HepG2 (cell line): Measurements from ENCODE around the gene RGR. TPM values are rescaled to one million over a fixed set of nuclear protein-coding genes. Genes with fewer than 3 reads are reported as not detected.

Experiments
- ATAC-seq: fragments of 200-7000 bp; cut with Tn5 transposase; 3 replicates; pipeline ENCODE4 v1.9.1; 2020; ENCODE audit warnings: mild to moderate bottlenecking, moderate library complexity
- BruUV-seq: library from RNA; stranded (reverse); fragments of 400-500 nt; replicated peaks from 2 replicates; lab custom pipeline; 2021; lab: Mats Ljungman, UMichigan
- CTCF ChIA-PET: fragments of 300-600 bp; formaldehyde crosslinking; extraction: SDS; loops from one replicate; lab custom pipeline; 2021; ENCODE audit warnings: low total read pairs, inconsistent platforms, low intra/inter-chr PET ratio; lab: Yijun Ruan, JAX
- POLR2A ChIA-PET: fragments of 350-600 bp; sonication (Branson Sonifier 250); formaldehyde crosslinking; loops from one replicate; lab custom pipeline; 2020; ENCODE audit warnings: antibody characterized with exemption, inconsistent platforms; lab: Yijun Ruan, JAX
- DNase-seq: peaks from one replicate; pipeline ENCODE4 v3.0.0-alpha.2; 2015; ENCODE audit warnings: low spot score
- FAIRE-seq: peaks from 3 replicates; lab custom pipeline; 2011; peaks lifted over from hg19 to GRCh38; lab: Jason Lieb, UNC
- H2AFZ ChIP-seq: one replicate; pipeline ENCODE4 v1.6.1; 2011; ENCODE audit warnings: low read length, inconsistent platforms
- H3K27ac ChIP-seq: fragments of 300-600 bp; 3 replicates; pipeline ENCODE4 v1.8.0; 2011; ENCODE audit warnings: mixed run types, mild to moderate bottlenecking, mixed read lengths, low read length, inconsistent platforms; ENCODE audit not compliant: insufficient read depth; ENCODE audit errors: extremely low read length
- H3K27me3 ChIP-seq, 2 experiments: fragments of 200-600 bp in 1 of 2; 2 replicates in 1 of 2; 3 replicates in 1 of 2; pipeline versions ENCODE4 v1.6.0 to v1.8.0; 2011; ENCODE audit warnings: low read length in 2 of 2, mild to moderate bottlenecking in 2 of 2, moderate library complexity in 2 of 2, inconsistent platforms in 1 of 2; ENCODE audit not compliant: insufficient read depth in 2 of 2, control insufficient read depth in 1 of 2
- H3K36me3 ChIP-seq, 2 experiments: fragments of 200-600 bp in 1 of 2; replicated peaks in 1 of 2; 2 replicates in 1 of 2; 3 replicates in 1 of 2; pipeline versions ENCODE4 v1.5.1 to v1.8.0; 2011; ENCODE audit warnings: low read length in 2 of 2, inconsistent platforms in 1 of 2; ENCODE audit not compliant: insufficient read depth in 2 of 2, control insufficient read depth in 1 of 2
- H3K4me1 ChIP-seq: 2 replicates; pipeline ENCODE4 v1.5.1; 2012; ENCODE audit warnings: low read length, inconsistent platforms; ENCODE audit not compliant: insufficient read depth
- H3K4me2 ChIP-seq: 2 replicates; pipeline ENCODE4 v1.6.0; 2011; ENCODE audit warnings: low read depth, low read length, inconsistent platforms
- H3K4me3 ChIP-seq, 3 experiments: fragments of 200-600 bp in 1 of 3; sonication (generic), shearing (Covaris generic) in 1 of 3; replicated peaks in 1 of 3; 2 replicates each; pipeline ENCODE4 v1.5.1; 2011 to 2016; ENCODE audit warnings: low read length in 3 of 3, inconsistent platforms in 2 of 3, low read depth in 2 of 3, mild to moderate bottlenecking in 2 of 3, control low read depth in 1 of 3, mixed read lengths in 1 of 3; ENCODE audit not compliant: insufficient read depth in 1 of 3
- H3K79me2 ChIP-seq: one replicate; pipeline ENCODE4 v1.6.1; 2011; ENCODE audit warnings: low read length, inconsistent platforms; ENCODE audit not compliant: insufficient read depth
- H3K9ac ChIP-seq: 2 replicates; pipeline ENCODE4 v1.6.0; 2011; ENCODE audit warnings: mild to moderate bottlenecking, low read depth, low read length, inconsistent platforms; ENCODE audit not compliant: insufficient read depth
- H3K9me3 ChIP-seq: 2 replicates; pipeline ENCODE4 v1.5.1; 2012; ENCODE audit warnings: mild to moderate bottlenecking, low read length
- H4K20me1 ChIP-seq: 2 replicates; pipeline ENCODE4 v1.6.0; 2011; ENCODE audit warnings: inconsistent platforms, mild to moderate bottlenecking, low read length, moderate library complexity; ENCODE audit not compliant: insufficient read depth
- ADNP ChIP-seq: sonication (generic); formaldehyde crosslinking; IDR thresholded peaks from 2 replicates; pipeline ENCODE4 v1.4.0; 2020; ENCODE audit warnings: missing genetic modification reagents
- ARHGAP35 ChIP-seq: sonication (generic); formaldehyde crosslinking; IDR thresholded peaks from 2 replicates; pipeline ENCODE4 v1.9.0; 2022; ENCODE audit warnings: mild to moderate bottlenecking, inconsistent platforms, moderate library complexity, missing genetic modification reagents, borderline replicate concordance
- ATM ChIP-seq: fragments of 450-650 bp; IDR thresholded peaks from 2 replicates; pipeline ENCODE4 v1.7.1; 2017; ENCODE audit warnings: mild to moderate bottlenecking, borderline replicate concordance
- BORCS8-MEF2B ChIP-seq: sonication (generic); formaldehyde crosslinking; IDR thresholded peaks from 2 replicates; pipeline ENCODE4 v1.8.0; 2022; ENCODE audit warnings: mild to moderate bottlenecking, missing genetic modification reagents
- EEA1 ChIP-seq: sonication (generic); formaldehyde crosslinking; IDR thresholded peaks from 2 replicates; pipeline ENCODE4 v1.5.1; 2020; ENCODE audit warnings: mild to moderate bottlenecking, missing genetic modification reagents, borderline replicate concordance
- GATA4 ChIP-seq: sonication (generic); IDR thresholded peaks from 2 replicates; pipeline ENCODE4 v1.6.1; 2016; ENCODE audit warnings: antibody characterized with exemption, low read depth, borderline replicate concordance
- JUND ChIP-seq: sonication (generic); formaldehyde crosslinking; IDR thresholded peaks from 2 replicates; pipeline ENCODE4 v1.8.0; 2022; ENCODE audit warnings: mild to moderate bottlenecking, missing genetic modification reagents
- PCBP1 ChIP-seq: fragments of 200-400 bp; formaldehyde crosslinking; IDR thresholded peaks from 2 replicates; pipeline ENCODE4 v1.6.1; 2017; ENCODE audit warnings: mild to moderate bottlenecking, low read depth, low read length, borderline replicate concordance
- SNAPC2 ChIP-seq: sonication (generic); formaldehyde crosslinking; IDR thresholded peaks from 2 replicates; pipeline ENCODE4 v1.8.1; 2022; ENCODE audit warnings: mild to moderate bottlenecking, missing genetic modification reagents
- SOX5 ChIP-seq: IDR thresholded peaks from 2 replicates; pipeline ENCODE4 v1.6.1; 2016; ENCODE audit warnings: borderline replicate concordance
- ZMYM2 ChIP-seq: sonication (generic); formaldehyde crosslinking; IDR thresholded peaks from 2 replicates; pipeline ENCODE4 v1.8.0; 2022; ENCODE audit warnings: mild to moderate bottlenecking, missing genetic modification reagents
- ZNF235 ChIP-seq: sonication (generic); formaldehyde crosslinking; IDR thresholded peaks from 2 replicates; pipeline ENCODE4 v1.8.1; 2023; ENCODE audit warnings: mild to moderate bottlenecking, missing genetic modification reagents, borderline replicate concordance
- ZNF709 ChIP-seq: sonication (generic); formaldehyde crosslinking; IDR thresholded peaks from 2 replicates; pipeline ENCODE4 v1.5.0; 2020; ENCODE audit warnings: mild to moderate bottlenecking, missing genetic modification reagents
- ZNF777 ChIP-seq: sonication (generic); formaldehyde crosslinking; IDR thresholded peaks from 2 replicates; pipeline ENCODE4 v1.4.0; 2020; ENCODE audit warnings: missing genetic modification reagents
- WGBS: methylation state at CpG from one replicate; pipeline ENCODE4 v1.1.6; 2017; ENCODE audit warnings: low lambda C conversion rate; 5-methylcytosine and 5-hydroxymethylcytosine counted together
- in situ Hi-C: cut with HindIII; loops from 2 replicates; pipeline ENCODE4 v1.10.0; 2017; ENCODE audit warnings: low pct_unique_long_range_greater_than_20kb; ENCODE audit not compliant: extremely low pct_ligation_motif_present
- intact Hi-C: fragments of 100-400 bp; cut with micrococcal nuclease; formaldehyde crosslinking; loops from one replicate; pipeline ENCODE4 v1.10.0; 2022; ENCODE audit not compliant: unreplicated experiment
- polyA plus RNA-seq, 8 experiments: library from polyadenylated mRNA; depleted of rRNA in 3 of 8; stranded (reverse) in 7 of 8; unstranded in 1 of 8; fragments of >200 nt; fragmentation: Illumina TruSeq in 4 of 8; extraction: Trizol in 4 of 8; gene quantifications; 2 replicates each; pipeline versions ENCODE4 v1.2.1 to v1.2.3, GENCODE V29; 2011 to 2016; ENCODE audit warnings: low read depth in 4 of 8, missing spikeins in 1 of 8, mixed read lengths in 1 of 8; ENCODE audit not compliant: insufficient read depth in 1 of 8
- total RNA-seq, 5 experiments: library from RNA; depleted of rRNA; stranded (reverse); fragments of >200 nt; fragmentation: Illumina TruSeq; extraction: Trizol; gene quantifications; 2 replicates each; pipeline ENCODE4 v1.2.3, GENCODE V29; 2016; ENCODE audit warnings: low read depth in 1 of 5
- TF ChIP-seq, protein P1 (sequence below): sonication (generic); formaldehyde crosslinking; IDR thresholded peaks from 2 replicates; pipeline ENCODE4 v1.8.0; 2022; ENCODE audit warnings: mild to moderate bottlenecking, missing genetic modification reagents, moderate library complexity

RGR gene
- total and polyA plus RNA-seq, 2 of the 13 experiments (the other 11 are each of a cell fraction or from before 2014, with no cell fraction given): 0.69 to 0.71 TPM

DNA sequence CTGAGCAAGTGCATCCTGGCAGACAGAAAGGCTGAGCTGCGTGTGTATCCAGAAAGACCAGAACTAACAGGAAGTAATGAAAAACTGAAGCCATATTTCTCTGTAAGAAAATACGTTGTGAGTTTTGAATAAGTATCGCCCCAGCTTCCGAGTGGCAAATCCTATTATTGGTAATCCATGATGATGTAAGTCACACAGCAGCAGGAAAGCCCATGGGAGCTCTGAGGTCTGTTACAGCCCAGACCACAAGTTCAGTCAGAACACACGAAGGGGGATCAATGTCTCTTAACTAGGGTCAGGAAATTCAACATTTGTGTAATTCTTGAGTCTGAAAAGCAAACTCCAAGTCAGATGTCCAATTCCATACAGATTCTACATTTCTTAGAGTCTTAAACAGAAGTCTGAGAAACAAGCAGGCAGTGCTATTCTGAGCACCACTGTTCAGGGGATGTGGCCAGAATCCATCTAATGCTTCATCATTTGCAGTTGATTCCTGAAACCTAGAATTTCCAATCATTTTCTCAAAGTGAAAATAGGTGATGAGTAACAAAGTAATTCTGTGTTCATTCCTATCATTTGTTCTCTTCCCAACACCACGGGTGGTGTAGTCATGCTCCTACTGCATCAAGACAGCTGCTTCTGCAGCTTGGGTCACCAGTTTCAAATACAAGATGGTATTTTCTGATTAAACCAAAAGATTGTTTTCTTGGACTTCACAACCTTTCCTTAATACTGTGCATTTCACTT, 19.3 kb upstream of the RGR start, which contains the start of gene LRIT2:
Gene LRIT2 (minus strand): TSS at position 118 of the 747 bp plus-strand sequence. CDS start 24 bp downstream, at position 94.
- Histone ChIP-seq H3K79me2 (no peaks in the 10 kb centered on the region), H3K4me3 (no peak within 1 kb of the TSS), H3K27me3 (no peaks in the 10 kb centered on the region), H3K4me2 (no peak within 1 kb of the TSS), H2AFZ (no peak within 1 kb of the TSS), H3K27ac (no peak within 1 kb of the TSS), H3K9ac (no peak within 1 kb of the TSS), H4K20me1 (no peaks in the 10 kb centered on the region), H3K9me3 (no peaks in the 10 kb centered on the region), H3K36me3 (no peaks in the 10 kb centered on the region), H3K4me1 (no peaks in the 10 kb centered on the region)
- BruUV-seq: no TSS peak
- no peak for FAIRE-seq
- POLR2A ChIA-PET: no interaction called here
- in situ Hi-C loops: no loop called here
- intact Hi-C loops: no loop called here
- WGBS: 8% methylated on average over 6 of the region's 6 CpGs
- TF ChIP-seq PCBP1 (no peak), ZMYM2 (CRISPR knock-in tag) (no peak), ARHGAP35 (CRISPR knock-in tag) (no peak), JUND (CRISPR knock-in tag) (no peak), ZNF709 (no peak), EEA1 (CRISPR knock-in tag) (no peak), SNAPC2 (no peak), ZNF777 (no peak), ATM (no peak), SOX5 (CRISPR knock-in tag) (no peak), ZNF235 (CRISPR knock-in tag) (no peak), ADNP (CRISPR knock-in tag) (no peak), GATA4 (no peak), BORCS8-MEF2B (CRISPR knock-in tag) (no peak)
- TF ChIP-seq, protein P1, sequence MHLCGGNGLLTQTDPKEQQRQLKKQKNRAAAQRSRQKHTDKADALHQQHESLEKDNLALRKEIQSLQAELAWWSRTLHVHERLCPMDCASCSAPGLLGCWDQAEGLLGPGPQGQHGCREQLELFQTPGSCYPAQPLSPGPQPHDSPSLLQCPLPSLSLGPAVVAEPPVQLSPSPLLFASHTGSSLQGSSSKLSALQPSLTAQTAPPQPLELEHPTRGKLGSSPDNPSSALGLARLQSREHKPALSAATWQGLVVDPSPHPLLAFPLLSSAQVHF (CRISPR knock-in tag): no peak
- CTCF ChIA-PET: no interaction called here
- ATAC-seq: no peak
- no peak for DNase-seq
